GM19023 (cell line): ENCODE measurements around the gene SDSL.

ENCODE experiments used
- ATAC-seq: cut with Tn5 transposase; IDR thresholded peaks from one replicate; pipeline ENCODE4 v1.9.1; 2021; ENCODE audit warnings: mild to moderate bottlenecking, moderate library complexity; ENCODE audit not compliant: unreplicated experiment

Gene SDSL

GRCh38 chr12:113445544-113446171, 23.5 kb downstream of the SDSL start:
- no peak for ATAC-seq

DNA sequence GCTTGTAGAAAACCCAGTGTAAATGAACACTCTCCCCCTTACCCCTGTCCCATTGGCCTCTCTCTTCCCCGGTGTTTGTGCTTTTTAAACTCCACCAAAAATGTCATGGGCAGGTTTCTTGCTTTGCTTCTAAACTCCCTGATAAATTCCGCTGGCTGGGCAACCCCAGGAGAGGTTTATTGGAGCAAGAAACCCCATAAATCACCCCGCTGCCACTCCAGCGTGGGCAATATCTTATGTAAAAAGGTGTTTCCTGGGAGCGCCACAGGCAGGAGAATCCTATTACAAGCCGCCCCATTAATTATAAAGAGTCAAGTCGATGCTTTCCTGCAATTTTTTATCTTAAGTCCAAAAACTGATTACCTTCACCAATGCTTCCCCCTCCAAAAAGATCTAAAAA, 26.7 kb downstream of the SDSL start:
- no peak for ATAC-seq

DNA sequence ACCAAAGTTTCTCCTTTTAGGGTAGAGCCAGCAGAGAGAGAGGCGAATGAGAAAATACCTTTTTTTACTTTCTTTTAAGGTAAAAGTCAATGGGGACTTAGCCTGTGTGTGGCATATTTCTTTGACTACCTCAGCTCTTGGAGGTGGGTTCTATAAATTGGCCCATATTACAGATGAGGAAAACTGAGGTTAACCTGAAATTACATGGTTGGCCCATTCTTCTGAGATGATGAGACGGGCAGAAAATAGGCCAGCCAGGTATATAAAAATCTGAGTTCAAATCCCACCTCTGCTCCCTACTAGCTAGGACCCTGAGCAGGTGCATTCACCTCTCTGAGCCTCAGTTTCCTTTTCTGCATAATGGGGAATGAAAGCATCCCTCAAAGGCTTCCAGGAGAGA, 27.1 kb downstream of the SDSL start:
- no peak for ATAC-seq

- no peak for ATAC-seq
Observed at GRCh38 chr12:113449839-113450238, 27.7 kb downstream of the SDSL start.

- ATAC-seq = no peak
Observed at GRCh38 chr12:113452458-113452857, 30.3 kb downstream of the SDSL start.

DNA sequence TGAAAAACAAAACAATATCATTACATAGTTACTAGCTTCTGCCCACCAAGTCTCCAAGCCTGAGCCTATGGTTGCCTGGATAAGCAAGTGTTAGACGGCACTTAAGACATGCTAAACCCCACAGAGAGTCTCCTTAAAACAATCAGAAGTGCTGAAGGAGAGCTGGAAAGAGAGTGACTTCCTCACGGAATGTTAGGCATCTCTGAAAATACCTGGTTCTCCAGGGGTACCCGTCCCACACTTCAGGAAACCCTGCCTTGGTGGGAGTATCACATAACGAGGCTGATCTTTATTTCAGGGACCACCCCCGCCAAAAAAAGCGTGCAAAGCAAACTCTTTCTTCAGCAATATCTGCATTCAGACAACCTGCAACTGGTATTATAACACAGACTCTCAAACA, 31.1 kb downstream of the SDSL start:
- ATAC-seq = no peak

- ATAC-seq = no peak
Observed at GRCh38 chr12:113456199-113456598, 34.0 kb downstream of the SDSL start.

- no peak for ATAC-seq
Observed at GRCh38 chr12:113456761-113457160, 34.6 kb downstream of the SDSL start.

- ATAC-seq = no peak
Observed at GRCh38 chr12:113457185-113457584, 35.0 kb downstream of the SDSL start.

DNA sequence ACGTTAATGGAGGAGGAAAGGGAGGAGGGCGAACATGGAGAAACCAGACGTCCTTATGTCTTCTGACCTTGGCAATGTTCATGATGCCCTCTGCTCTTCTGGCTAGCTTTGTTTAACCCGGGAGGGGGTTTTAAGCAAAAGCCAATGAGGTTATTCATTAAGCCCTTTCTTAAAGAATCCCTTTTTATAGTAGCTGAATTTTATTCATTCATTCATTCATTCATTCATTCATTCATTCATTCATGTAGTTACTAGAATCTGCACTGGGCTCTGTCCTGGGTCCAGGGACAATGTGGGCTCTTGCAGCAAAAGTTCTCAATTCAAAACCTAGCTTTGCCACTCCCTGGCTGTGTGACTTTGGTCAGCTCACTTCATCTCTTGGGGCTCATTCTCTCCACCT, 35.5 kb downstream of the SDSL start:
- no peak for ATAC-seq

GRCh38 chr12:113459981-113460380, 37.8 kb downstream of the SDSL start:
- no peak for ATAC-seq

DNA sequence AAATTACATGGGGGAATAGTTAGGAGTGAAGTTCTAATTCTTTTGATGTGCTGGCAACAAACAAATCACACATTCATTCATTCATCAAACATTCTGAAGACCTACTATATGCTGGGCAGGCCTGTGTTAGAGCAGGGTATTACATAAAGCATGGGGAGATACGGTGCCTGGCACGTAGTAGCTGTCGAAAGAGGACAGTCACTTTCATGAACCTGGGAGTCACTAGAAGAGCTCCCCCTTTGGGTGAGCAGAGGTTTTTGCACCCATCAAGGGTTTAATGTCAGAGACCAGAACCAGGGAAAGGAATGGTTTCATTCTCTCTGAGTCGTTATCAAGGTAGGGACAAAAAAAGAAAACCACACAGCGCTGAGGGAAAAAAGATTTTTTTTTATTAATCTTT, 39.5 kb downstream of the SDSL start:
- ATAC-seq = no peak

DNA sequence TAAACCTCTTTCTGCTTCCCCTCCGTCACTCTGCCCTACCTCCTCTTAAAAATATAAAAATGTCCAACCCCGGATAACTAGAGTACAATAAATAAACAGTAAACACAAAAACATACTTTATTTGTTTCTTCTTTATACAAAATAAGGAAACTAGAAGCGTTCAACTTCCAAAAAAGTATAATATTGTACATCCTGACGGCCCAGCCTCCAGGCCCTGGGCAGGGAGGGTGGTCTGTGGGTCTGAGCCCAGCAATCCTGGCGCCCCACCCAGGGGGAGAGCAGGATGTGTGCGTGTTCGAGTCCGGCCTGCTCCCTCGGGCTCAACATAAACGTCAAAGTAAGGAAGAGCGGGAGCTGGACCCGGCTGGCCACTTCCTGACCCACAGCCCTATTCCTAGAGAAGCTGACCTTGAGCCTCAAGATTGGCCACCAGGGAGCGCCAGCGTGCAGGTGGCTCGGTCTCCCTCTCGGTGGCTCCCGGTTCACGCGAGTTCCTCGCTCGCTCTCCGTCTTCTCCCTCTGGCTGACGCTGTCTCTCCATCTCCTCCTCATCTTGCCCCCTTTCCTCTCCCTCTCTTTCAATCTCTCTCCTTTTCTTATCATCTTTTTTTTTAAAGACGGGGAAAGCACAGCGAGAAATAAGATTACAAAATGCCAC, 40.1 kb downstream of the SDSL start:
- no peak for ATAC-seq

GRCh38 chr12:113462998-113463745, 41.0 kb downstream of the SDSL start:
- ATAC-seq = no peak

- no peak for ATAC-seq
Observed at GRCh38 chr12:113463746-113464451, 41.7 kb downstream of the SDSL start.

- no peak for ATAC-seq
Observed at GRCh38 chr12:113464452-113464775, 42.2 kb downstream of the SDSL start.

DNA sequence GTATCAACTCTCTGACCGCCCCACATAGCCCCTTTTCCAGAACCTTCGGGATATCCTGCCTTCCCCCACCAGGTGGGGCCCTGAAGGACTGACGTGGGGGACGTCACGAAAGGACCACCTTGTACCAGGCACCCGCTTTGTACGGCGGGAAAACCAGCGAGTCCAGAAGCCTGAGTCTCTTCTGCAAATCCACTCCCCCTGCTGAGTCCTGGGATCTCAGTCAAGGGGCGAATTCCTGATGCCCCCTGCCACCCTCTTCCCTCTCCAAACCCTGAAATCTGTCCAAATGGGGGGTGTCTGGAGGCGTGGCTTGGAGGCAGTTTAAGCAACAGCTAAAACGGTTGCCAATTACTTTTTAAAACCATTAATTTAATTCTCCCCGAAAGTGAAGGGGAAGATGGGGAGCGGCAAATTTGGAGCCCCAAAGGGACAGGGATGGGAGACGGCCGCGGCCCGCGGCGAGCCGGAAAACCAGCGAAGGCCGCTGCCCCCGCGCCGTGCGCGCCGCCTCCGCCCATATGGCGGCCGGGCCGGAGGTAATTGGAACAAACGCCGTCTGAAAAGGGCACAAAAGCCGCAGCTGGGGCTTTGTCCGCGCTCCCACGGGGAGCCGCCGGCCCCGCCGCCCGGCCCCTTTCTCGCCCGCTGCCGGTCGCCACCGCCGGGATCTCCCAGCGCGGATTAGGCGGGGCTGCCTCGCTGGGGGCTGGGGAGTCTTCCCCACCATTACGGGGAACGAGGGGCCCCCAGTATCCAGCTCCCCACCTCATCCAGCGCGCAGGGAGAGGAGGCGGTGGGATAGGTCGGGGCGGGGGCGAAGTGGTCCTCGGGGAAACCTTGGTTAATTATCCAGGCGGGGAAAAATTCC, 42.9 kb downstream of the SDSL start:
- ATAC-seq = no peak

GRCh38 chr12:113465808-113466453, 43.8 kb downstream of the SDSL start:
- ATAC-seq = no peak

- ATAC-seq = no peak
Observed at GRCh38 chr12:113466454-113467141, 44.4 kb downstream of the SDSL start.

DNA sequence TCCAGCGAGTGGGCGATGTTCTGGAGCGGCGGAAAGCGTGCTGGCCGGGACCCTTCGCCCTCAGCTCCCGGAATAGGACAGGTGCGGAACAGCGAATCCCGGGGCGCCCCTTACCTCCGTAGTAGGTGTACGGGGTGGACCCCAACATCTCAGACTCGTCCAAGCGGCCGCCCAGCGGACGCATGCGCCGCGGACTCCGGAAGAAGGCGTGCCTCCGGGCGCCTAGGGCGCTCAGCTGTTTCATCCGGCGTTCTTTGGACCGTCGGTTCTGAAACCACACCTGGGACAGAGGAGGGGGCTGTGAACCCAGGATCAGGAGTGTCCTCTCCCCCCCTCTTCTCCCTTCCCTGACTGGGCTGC, 44.9 kb downstream of the SDSL start:
- ATAC-seq = no peak
